MCF 10A (cell line): Measurements from ENCODE around the gene LIMA1. TPM values are rescaled to one million over a fixed set of nuclear protein-coding genes. Genes with fewer than 3 reads are reported as not detected.
"Not testable (repeated sequence)": the region's sequence is repeated elsewhere in the genome, so short reads cannot be mapped to it uniquely, and the experiment has no call there.

Source experiments
- BruUV-seq: library from RNA; stranded (reverse); fragments of 400-500 nt; replicated peaks from 2 replicates; lab custom pipeline; 2021; lab: Mats Ljungman, UMichigan
- CTCF ChIA-PET: fragments of 300-600 bp; sonication (Branson Sonifier 250); formaldehyde crosslinking; extraction: SDS; loops from one replicate; lab custom pipeline; 2021; ENCODE audit warnings: antibody characterized with exemption, inconsistent platforms; lab: Yijun Ruan, JAX
- POLR2A ChIA-PET: fragments of 300-600, 350-650 bp; sonication (Branson Sonifier 250); formaldehyde crosslinking; extraction: SDS; loops from one replicate; lab custom pipeline; 2020; ENCODE audit warnings: antibody characterized with exemption, inconsistent platforms; lab: Yijun Ruan, JAX
- DNase-seq: peaks from one replicate; pipeline ENCODE4 v3.0.0-alpha.2; 2018; ENCODE audit not compliant: unreplicated experiment
- H3K27ac Mint-ChIP-seq: one replicate; pipeline ENCODE4 v1.8.0; 2022; ENCODE audit warnings: mild to moderate bottlenecking, low read depth, mixed read lengths; ENCODE audit not compliant: unreplicated experiment
- H3K27me3 Mint-ChIP-seq: one replicate; pipeline ENCODE4 v1.8.0; 2022; ENCODE audit warnings: mixed read lengths; ENCODE audit not compliant: insufficient read depth, unreplicated experiment
- H3K36me3 Mint-ChIP-seq: one replicate; pipeline ENCODE4 v1.8.0; 2022; ENCODE audit warnings: mild to moderate bottlenecking, moderate library complexity, mixed read lengths; ENCODE audit not compliant: insufficient read depth, unreplicated experiment
- H3K4me1 Mint-ChIP-seq: one replicate; pipeline ENCODE4 v1.8.0; 2022; ENCODE audit warnings: mixed read lengths; ENCODE audit not compliant: insufficient read depth, unreplicated experiment
- H3K4me3 Mint-ChIP-seq: one replicate; pipeline ENCODE4 v1.8.0; 2022; ENCODE audit warnings: mild to moderate bottlenecking, moderate library complexity, mixed read lengths; ENCODE audit not compliant: unreplicated experiment
- H3K9me3 Mint-ChIP-seq: one replicate; pipeline ENCODE4 v1.8.0; 2022; ENCODE audit warnings: mixed read lengths; ENCODE audit not compliant: unreplicated experiment
- CTCF ChIP-seq: fragments of 200-600 bp; IDR thresholded peaks from one replicate; pipeline ENCODE4 v1.8.0; 2022; ENCODE audit warnings: antibody characterized with exemption, mild to moderate bottlenecking; ENCODE audit not compliant: unreplicated experiment
- intact Hi-C: fragments of 100-400 bp; cut with micrococcal nuclease; formaldehyde crosslinking; loops from 2 replicates; pipeline ENCODE4 v1.14.1; 2022
- total RNA-seq: library from RNA; stranded (reverse); gene quantifications from 2 replicates; pipeline ENCODE4 v1.2.3, GENCODE V29; 2022

LIMA1 gene
- total RNA-seq, 1 experiment from 2014 or later, result 86.0 TPM

- POLR2A ChIA-PET, result interaction anchor here (1.2 to 2.1 kb wide), 3 partner anchors 12 to 55 kb away, joined by 4 to 9 read pairs (median 5); no protein-coding TSS in a partner anchor
Observed at GRCh38 chr12:50276068-50276467, 7.3 kb downstream of the LIMA1 start.

GRCh38 chr12:50275556-50275955, 7.8 kb downstream of the LIMA1 start:
- POLR2A ChIA-PET, result interaction anchor here (0.8 to 2.1 kb wide), 4 partner anchors 8 to 54 kb away, joined by 4 to 9 read pairs (median 5); partner anchors contain the start of gene LIMA1
- Mint-ChIP-seq H3K9me3 (no peaks in the 10 kb centered on the region), H3K4me3 (no peak overlapping the region)

More at GRCh38 chr12:50276068-50276467, 7.3 kb downstream of the LIMA1 start:
- no peak for DNase-seq
- Mint-ChIP-seq H3K36me3 (no peaks in the 10 kb centered on the region), H3K27ac (no peak overlapping the region), H3K4me3 (no peak overlapping the region), H3K27me3 (no peaks in the 10 kb centered on the region), H3K4me1 (peaks cover 12% of the 10 kb centered on the region), H3K9me3 (no peaks in the 10 kb centered on the region)
- intact Hi-C loops, result no loop called here
- BruUV-seq, result no TSS peak
- TF ChIP-seq CTCF, result no peak
- CTCF ChIA-PET, result no interaction called here

GRCh38 chr12:50275127-50275526, 8.2 kb downstream of the LIMA1 start:
- H3K9me3 Mint-ChIP-seq, H3K36me3 Mint-ChIP-seq, DNase-seq, intact Hi-C loops, H3K4me3 Mint-ChIP-seq, BruUV-seq, H3K27me3 Mint-ChIP-seq: not testable (repeated sequence)
- Mint-ChIP-seq H3K4me1 (peaks cover 12% of the 10 kb centered on the region), H3K27ac (peak overlapping the region; percentile 64)
- ChIA-PET CTCF (interaction anchor here (0.6 kb wide), 2 partner anchors 15 to 164 kb away, joined by 3 to 4 read pairs; no protein-coding TSS in a partner anchor), POLR2A (interaction anchor here (0.8 to 2.1 kb wide), 3 partner anchors 8 to 54 kb away, joined by 5 to 9 read pairs (median 5); partner anchors contain the start of gene LIMA1)

More at GRCh38 chr12:50275556-50275955, 7.8 kb downstream of the LIMA1 start:
- CTCF ChIA-PET, result interaction anchor here (0.6 kb wide), 2 partner anchors 15 to 164 kb away, joined by 3 to 4 read pairs; no protein-coding TSS in a partner anchor
- Mint-ChIP-seq H3K27ac (peak overlapping the region; percentile 64), H3K4me1 (peaks cover 12% of the 10 kb centered on the region), H3K27me3 (no peaks in the 10 kb centered on the region), H3K36me3 (no peaks in the 10 kb centered on the region)
- no peak for TF ChIP-seq CTCF
- intact Hi-C loops, result no loop called here
- DNase-seq, result no peak
- no TSS peak for BruUV-seq

- no peaks in the 10 kb centered on the region for H3K27me3 Mint-ChIP-seq
- H3K27ac Mint-ChIP-seq, result no peak overlapping the region
- no TSS peak for BruUV-seq
- no peak for DNase-seq
- intact Hi-C loops, result no loop called here
- H3K9me3 Mint-ChIP-seq, result no peaks in the 10 kb centered on the region
- H3K4me3 Mint-ChIP-seq, result no peak overlapping the region
- ChIA-PET POLR2A (interaction anchor here (0.6 to 1.0 kb wide), 3 partner anchors 11 to 67 kb away, joined by 3 to 5 read pairs (median 3); no protein-coding TSS in a partner anchor), CTCF (interaction anchor here (0.8 to 1.1 kb wide), 2 partner anchors 12 to 226 kb away, joined by 3 to 4 read pairs; partner anchors contain the start of gene LIMA1)
- no peak for TF ChIP-seq CTCF
- no peaks in the 10 kb centered on the region for H3K36me3 Mint-ChIP-seq
- H3K4me1 Mint-ChIP-seq, result peaks cover 12% of the 10 kb centered on the region
Observed at GRCh38 chr12:50271724-50272247, 11.5 kb downstream of the LIMA1 start.
